Panc1 (cell line): ENCODE data around the gene PALS1. TPM values are rescaled to one million over a fixed set of nuclear protein-coding genes. Genes with fewer than 3 reads are reported as not detected.

Experiments used
- ATAC-seq: fragments of 200-7000 bp; cut with Tn5 transposase; 2 replicates; pipeline ENCODE4 v1.9.1; 2020; ENCODE audit warnings: mild to moderate bottlenecking, moderate library complexity
- BruUV-seq: library from RNA; stranded (reverse); fragments of 400-500 nt; replicated peaks from 2 replicates; lab custom pipeline; 2021; lab: Mats Ljungman, UMichigan
- CTCF ChIA-PET: fragments of 300-600 bp; sonication (Branson Sonifier 250); formaldehyde crosslinking; loops from one replicate; lab custom pipeline; 2022; ENCODE audit warnings: antibody characterized with exemption; lab: Charles Lee
- POLR2A ChIA-PET: fragments of 300-600 bp; sonication (Branson Sonifier 250); formaldehyde crosslinking; loops from one replicate; lab custom pipeline; 2022; ENCODE audit warnings: antibody characterized with exemption; lab: Charles Lee
- DNase-seq: peaks from one replicate; pipeline ENCODE4 v3.0.0-alpha.2; 2010; ENCODE audit warnings: low read depth, low spot score
- H3K27ac ChIP-seq: 2 replicates; pipeline ENCODE4 v1.5.1; 2011; ENCODE audit warnings: mild to moderate bottlenecking, low read length, inconsistent platforms
- H3K27me3 ChIP-seq: fragments of 200-500 bp; sonication (Bioruptor generic); 2 replicates; pipeline ENCODE4 v1.6.0; 2014; ENCODE audit warnings: low read length, inconsistent platforms; ENCODE audit not compliant: control insufficient read depth, insufficient read depth
- H3K36me3 ChIP-seq: fragments of 200-500 bp; sonication (Bioruptor generic); 2 replicates; pipeline ENCODE4 v1.5.1; 2014; ENCODE audit warnings: inconsistent platforms, mild to moderate bottlenecking, low read length, moderate library complexity; ENCODE audit not compliant: control insufficient read depth, insufficient read depth
- H3K4me1 ChIP-seq: 2 replicates; pipeline ENCODE4 v1.5.1; 2011; ENCODE audit warnings: inconsistent platforms, mild to moderate bottlenecking, low read length, moderate library complexity; ENCODE audit not compliant: control insufficient read depth, insufficient read depth
- H3K4me3 ChIP-seq, 2 experiments: 2 replicates each; pipeline ENCODE4 v1.5.1; 2011 to 2012; ENCODE audit warnings: low read depth in 2 of 2, low read length in 2 of 2, mild to moderate bottlenecking in 2 of 2, inconsistent platforms in 1 of 2, moderate library complexity in 1 of 2
- H3K9me3 ChIP-seq: fragments of 200-500 bp; sonication (Bioruptor generic); 2 replicates; pipeline ENCODE4 v1.5.1; 2014; ENCODE audit warnings: low read depth, mild to moderate bottlenecking, inconsistent platforms, low read length, moderate library complexity; ENCODE audit not compliant: control insufficient read depth, insufficient read depth
- CTCF ChIP-seq: fragments of 450-650 bp; IDR thresholded peaks from 2 replicates; pipeline ENCODE4 v1.5.1; 2017; ENCODE audit warnings: mild to moderate bottlenecking
- POLR2AphosphoS5 ChIP-seq: IDR thresholded peaks from 2 replicates; pipeline ENCODE4 v1.6.1; 2012; ENCODE audit warnings: mild to moderate bottlenecking, low read depth, low read length, moderate library complexity
- REST ChIP-seq, 2 experiments: IDR thresholded peaks; 2 replicates each; pipeline ENCODE4 v1.6.1; 2011 to 2012; ENCODE audit warnings: low read depth in 2 of 2, control low read depth in 1 of 2, low read length in 1 of 2, mild to moderate bottlenecking in 1 of 2, moderate library complexity in 1 of 2; ENCODE audit not compliant: insufficient read depth in 1 of 2
- SIN3A ChIP-seq: IDR thresholded peaks from 2 replicates; pipeline ENCODE4 v1.6.1; 2012; ENCODE audit warnings: low read depth, mild to moderate bottlenecking, low read length, moderate library complexity, borderline replicate concordance; ENCODE audit not compliant: insufficient read depth
- TCF7L2 ChIP-seq: IDR thresholded peaks from 2 replicates; pipeline ENCODE4 v1.6.1; 2011; ENCODE audit warnings: mild to moderate bottlenecking, low read depth, low read length, inconsistent platforms
- in situ Hi-C: cut with HindIII; loops from 2 replicates; pipeline ENCODE4 v1.10.0; 2016; ENCODE audit warnings: low sequenced_read_pairs, low pct_unique_long_range_greater_than_20kb
- intact Hi-C: fragments of 100-400 bp; cut with micrococcal nuclease; formaldehyde crosslinking; loops from one replicate; pipeline ENCODE4 v1.10.0; 2022; ENCODE audit not compliant: unreplicated experiment
- total RNA-seq: library from RNA; stranded (reverse); gene quantifications from one replicate; pipeline ENCODE4 v1.2.1, GENCODE V29; 2021; ENCODE audit not compliant: unreplicated experiment

The PALS1 gene
- total RNA-seq, 1 experiment from 2014 or later: 52.6 TPM

DNA sequence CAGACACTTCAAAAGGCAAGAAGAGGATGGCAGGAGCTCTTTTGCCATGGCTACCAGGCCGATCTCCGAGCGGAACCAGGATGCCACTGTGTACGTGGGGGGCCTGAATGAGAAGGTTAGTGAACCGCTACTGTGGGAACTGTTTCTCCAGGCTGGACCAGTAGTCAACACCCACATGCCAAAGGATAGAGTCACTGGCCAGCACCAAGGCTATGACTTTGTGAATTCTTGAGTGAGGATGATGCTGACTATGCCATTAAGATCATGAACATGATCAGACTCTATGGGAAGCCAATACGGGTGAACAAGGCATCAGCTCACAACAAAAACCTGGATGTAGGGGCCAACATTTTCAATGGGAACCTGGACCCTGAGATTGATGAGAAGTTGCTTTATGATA is 42.2 kb upstream of the PALS1 start:
- Histone ChIP-seq H3K9me3 (no peaks in the 10 kb centered on the region), H3K27ac (no peak overlapping the region), H3K36me3 (no peaks in the 10 kb centered on the region), H3K27me3 (no peaks in the 10 kb centered on the region), H3K4me1 (no peaks in the 10 kb centered on the region), H3K4me3 (no peak overlapping the region)
- BruUV-seq: no TSS peak
- ChIA-PET CTCF (no interaction called here), POLR2A (no interaction called here)
- intact Hi-C loops: no loop called here
- ATAC-seq (no peak), DNase-seq (no peak)
- in situ Hi-C loops: no loop called here
- TF ChIP-seq CTCF (no peak), REST (IDR thresholded peaks at IDR 0.05; ENCODE audit: insufficient read depth in 1 of 2, low read depth in 2 of 2, low read length in 1 of 2) (no peak), TCF7L2 (no peak), POLR2AphosphoS5 (no peak), SIN3A (no peak)

DNA sequence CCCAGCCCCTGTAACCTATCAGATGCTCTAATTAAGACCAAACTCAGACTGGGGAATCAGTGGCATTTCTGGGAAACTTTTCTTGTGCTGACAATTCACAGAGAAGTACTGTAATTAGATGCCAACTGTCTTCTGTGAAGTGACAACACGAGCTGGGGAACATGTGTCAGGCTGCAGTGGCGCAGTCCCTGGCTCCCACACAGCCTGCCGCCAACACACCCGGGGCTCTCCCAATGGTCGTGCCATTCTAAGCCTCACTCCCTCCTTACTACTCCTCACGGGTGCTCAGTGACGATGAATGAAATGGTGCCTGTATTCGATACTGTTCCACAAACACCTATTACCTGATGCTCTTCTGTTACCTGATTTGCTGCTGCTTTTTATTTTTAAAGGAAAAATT is 33.4 kb upstream of the PALS1 start:
- in situ Hi-C loops (no loop called here), intact Hi-C loops (no loop called here)
- ATAC-seq: no peak
- TF ChIP-seq POLR2AphosphoS5: no peak
- TF ChIP-seq TCF7L2: no peak
- no peak for TF ChIP-seq SIN3A
- no peak for TF ChIP-seq REST (IDR thresholded peaks at IDR 0.05; ENCODE audit: insufficient read depth in 1 of 2, low read depth in 2 of 2, low read length in 1 of 2)
- TF ChIP-seq CTCF: no peak
- ChIA-PET POLR2A (no interaction called here), CTCF (no interaction called here)
- Histone ChIP-seq H3K36me3 (no peaks in the 10 kb centered on the region), H3K4me3 (no peak overlapping the region), H3K27ac (peak overlapping the region; percentile 59; the same call in 1 of the 2 replicates), H3K27me3 (no peaks in the 10 kb centered on the region), H3K4me1 (0 out of 2 replicates have a peak, but pooled peaks cover 2% of the 10 kb centered on the region), H3K9me3 (no peaks in the 10 kb centered on the region)
- BruUV-seq: no TSS peak
- no peak for DNase-seq
